ENCODE measurements around the gene HS2ST1.
"Not testable (repeated sequence)": the region's sequence is repeated elsewhere in the genome, so short reads cannot be mapped to it uniquely, and the experiment has no call there.

The HS2ST1 gene

GRCh38 chr1:86925742-86926141, 11.3 kb downstream of the HS2ST1 start:
- no peak for DNase-seq (ENCODE audit: low read depth, low spot score)

GRCh38 chr1:86926883-86927282, 12.4 kb downstream of the HS2ST1 start:
- no peak for DNase-seq (ENCODE audit: low read depth, low spot score)

GRCh38 chr1:86928819-86929218, 14.4 kb downstream of the HS2ST1 start:
- no peak for DNase-seq (ENCODE audit: low read depth, low spot score)

GRCh38 chr1:86933051-86933450, 18.6 kb downstream of the HS2ST1 start:
- no peak for DNase-seq (ENCODE audit: low read depth, low spot score)

GRCh38 chr1:86933562-86934377, 19.3 kb downstream of the HS2ST1 start:
- no peak for DNase-seq (ENCODE audit: low read depth, low spot score)

GRCh38 chr1:86938450-86938849, 24.0 kb downstream of the HS2ST1 start:
- no peak for DNase-seq (ENCODE audit: low read depth, low spot score)

GRCh38 chr1:86938855-86939254, 24.4 kb downstream of the HS2ST1 start:
- DNase-seq (ENCODE audit: low read depth, low spot score) = no peak

GRCh38 chr1:86939406-86939805, 25.0 kb downstream of the HS2ST1 start:
- DNase-seq (ENCODE audit: low read depth, low spot score) = no peak

GRCh38 chr1:86940599-86940998, 26.2 kb downstream of the HS2ST1 start:
- no peak for DNase-seq (ENCODE audit: low read depth, low spot score)

GRCh38 chr1:86942042-86942441, 27.6 kb downstream of the HS2ST1 start:
- DNase-seq (ENCODE audit: low read depth, low spot score) = no peak

GRCh38 chr1:86942743-86943142, 28.3 kb downstream of the HS2ST1 start:
- no peak for DNase-seq (ENCODE audit: low read depth, low spot score)

GRCh38 chr1:86948212-86948611, 33.8 kb downstream of the HS2ST1 start:
- no peak for DNase-seq (ENCODE audit: low read depth, low spot score)

- DNase-seq (ENCODE audit: low read depth, low spot score) = no peak
Measured at GRCh38 chr1:86950712-86951419, 36.4 kb downstream of the HS2ST1 start.

- no peak for DNase-seq (ENCODE audit: low read depth, low spot score)
Measured at GRCh38 chr1:86951430-86951829, 37.0 kb downstream of the HS2ST1 start.

- no peak for DNase-seq (ENCODE audit: low read depth, low spot score)
Measured at GRCh38 chr1:86953167-86953566, 38.7 kb downstream of the HS2ST1 start.

GRCh38 chr1:86955678-86956077, 41.2 kb downstream of the HS2ST1 start:
- DNase-seq (ENCODE audit: low read depth, low spot score) = no peak

- DNase-seq (ENCODE audit: low read depth, low spot score) = no peak
Measured at GRCh38 chr1:86956221-86956620, 41.8 kb downstream of the HS2ST1 start.

- DNase-seq (ENCODE audit: low read depth, low spot score) = no peak
Measured at GRCh38 chr1:86957221-86957620, 42.8 kb downstream of the HS2ST1 start.

GRCh38 chr1:86960548-86960947, 46.1 kb downstream of the HS2ST1 start:
- DNase-seq (ENCODE audit: low read depth, low spot score) = no peak

GRCh38 chr1:86963841-86964240, 49.4 kb downstream of the HS2ST1 start:
- DNase-seq (ENCODE audit: low read depth, low spot score) = not testable (repeated sequence)

GRCh38 chr1:86965012-86965826, 50.8 kb downstream of the HS2ST1 start:
- no peak for DNase-seq (ENCODE audit: low read depth, low spot score)

GRCh38 chr1:86965827-86966182, 51.4 kb downstream of the HS2ST1 start:
- no peak for DNase-seq (ENCODE audit: low read depth, low spot score)

All from smooth muscle cell of the brain vasculature (primary cell).